BE2C (cell line): ENCODE results near the gene ACTBL2.

Experiments used
- DNase-seq: peaks from one replicate; pipeline ENCODE4 v3.0.0-alpha.2; 2020
- H3K27me3 ChIP-seq: fragments of 250-450 bp; sonication (Bioruptor Pico); 2 replicates; pipeline ENCODE4 v1.5.1; 2020; ENCODE audit warnings: mild to moderate bottlenecking
- H3K36me3 ChIP-seq: fragments of 250-450 bp; sonication (Bioruptor Pico); 2 replicates; pipeline ENCODE4 v1.5.1; 2020; ENCODE audit warnings: mild to moderate bottlenecking
- H3K4me1 ChIP-seq: fragments of 250-450 bp; sonication (Bioruptor Pico); 2 replicates; pipeline ENCODE4 v1.5.1; 2020
- H3K4me3 ChIP-seq: 2 replicates; pipeline ENCODE4 v1.5.1; 2011; ENCODE audit warnings: low read depth, low read length
- H3K9me3 ChIP-seq: fragments of 250-450 bp; sonication (Bioruptor Pico); 2 replicates; pipeline ENCODE4 v1.5.1; 2020
- CTCF ChIP-seq: IDR thresholded peaks from 2 replicates; pipeline ENCODE4 v1.5.1; 2012; ENCODE audit warnings: mild to moderate bottlenecking, low read depth, low read length

Gene ACTBL2

GRCh38 chr5:57504357-57504756, 21.7 kb upstream of the ACTBL2 start:
- TF ChIP-seq CTCF = no peak
- H3K27me3 ChIP-seq = no peaks in the 10 kb centered on the region
- H3K4me3 ChIP-seq = no peak overlapping the region
- DNase-seq = no peak
- no peaks in the 10 kb centered on the region for H3K9me3 ChIP-seq
- peaks cover 13% of the 10 kb centered on the region for H3K4me1 ChIP-seq
- H3K36me3 ChIP-seq = no peaks in the 10 kb centered on the region

GRCh38 chr5:57503433-57503832, 20.8 kb upstream of the ACTBL2 start:
- Histone ChIP-seq H3K27me3 (no peaks in the 10 kb centered on the region), H3K9me3 (no peaks in the 10 kb centered on the region), H3K4me1 (peaks cover 13% of the 10 kb centered on the region), H3K4me3 (no peak overlapping the region), H3K36me3 (no peaks in the 10 kb centered on the region)
- DNase-seq = no peak
- TF ChIP-seq CTCF = no peak

- no peaks in the 10 kb centered on the region for H3K9me3 ChIP-seq
- no peaks in the 10 kb centered on the region for H3K27me3 ChIP-seq
- TF ChIP-seq CTCF = no peak
- H3K4me1 ChIP-seq = peaks cover 13% of the 10 kb centered on the region
- H3K36me3 ChIP-seq = no peaks in the 10 kb centered on the region
- peak; percentile 55 for DNase-seq
- H3K4me3 ChIP-seq = no peak overlapping the region
These were observed 19.0 kb upstream of the ACTBL2 start for GRCh38 chr5:57501414-57502201.

- DNase-seq = peak; percentile 28
- H3K9me3 ChIP-seq = no peaks in the 10 kb centered on the region
- peaks cover 21% of the 10 kb centered on the region for H3K4me1 ChIP-seq
- peak overlapping the region; percentile 42 for H3K4me3 ChIP-seq
- no peaks in the 10 kb centered on the region for H3K27me3 ChIP-seq
- H3K36me3 ChIP-seq = no peaks in the 10 kb centered on the region
- peak; percentile 83 for TF ChIP-seq CTCF
These were observed 16.8 kb upstream of the ACTBL2 start for GRCh38 chr5:57499262-57500050.

GRCh38 chr5:57497733-57498132, 15.1 kb upstream of the ACTBL2 start:
- Histone ChIP-seq H3K27me3 (no peaks in the 10 kb centered on the region), H3K4me3 (no peak overlapping the region), H3K36me3 (no peaks in the 10 kb centered on the region), H3K4me1 (peaks cover 23% of the 10 kb centered on the region), H3K9me3 (no peaks in the 10 kb centered on the region)
- no peak for DNase-seq
- TF ChIP-seq CTCF = no peak
